ENCODE data around the gene NKPD1.

The NKPD1 gene

DNA sequence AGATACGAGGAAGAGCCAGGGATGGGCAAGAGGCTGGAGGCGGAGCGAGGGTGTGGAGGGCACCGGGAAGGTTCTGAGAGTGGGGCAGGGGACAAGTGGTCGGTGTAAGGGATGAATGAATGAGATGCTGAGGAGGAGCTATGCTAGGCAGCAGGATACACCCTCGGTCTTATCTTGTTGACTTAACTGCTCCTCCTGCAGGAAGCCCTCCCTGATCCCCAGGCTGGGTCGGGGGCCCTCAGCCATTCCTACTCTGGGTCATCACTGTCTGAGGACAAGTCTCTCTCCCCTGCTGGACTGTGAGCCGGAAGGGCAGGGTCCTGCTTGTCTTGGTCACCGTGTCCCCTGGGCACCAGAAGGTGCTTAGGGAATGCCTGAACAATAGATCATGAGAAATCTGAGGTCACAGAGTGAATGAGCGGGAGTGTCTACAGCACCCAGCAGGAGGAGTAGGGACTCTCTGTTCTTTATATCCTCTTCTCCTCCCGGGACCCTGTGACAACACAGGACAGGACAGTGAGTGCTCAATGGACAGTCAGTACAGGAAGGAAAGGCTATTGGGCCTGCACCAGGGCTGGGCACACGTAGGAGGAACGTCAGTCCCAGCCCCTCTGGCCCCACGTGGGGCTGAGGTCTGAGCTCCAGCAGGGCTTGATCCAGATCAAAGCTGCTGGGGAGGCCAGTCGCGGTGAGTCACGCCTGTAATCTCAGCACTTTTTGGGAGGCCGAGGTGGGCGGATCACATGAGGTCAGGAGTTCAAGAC lies 6.5 kb downstream of the NKPD1 start:
- no peak for DNase-seq (ENCODE audit: low spot score)

DNA sequence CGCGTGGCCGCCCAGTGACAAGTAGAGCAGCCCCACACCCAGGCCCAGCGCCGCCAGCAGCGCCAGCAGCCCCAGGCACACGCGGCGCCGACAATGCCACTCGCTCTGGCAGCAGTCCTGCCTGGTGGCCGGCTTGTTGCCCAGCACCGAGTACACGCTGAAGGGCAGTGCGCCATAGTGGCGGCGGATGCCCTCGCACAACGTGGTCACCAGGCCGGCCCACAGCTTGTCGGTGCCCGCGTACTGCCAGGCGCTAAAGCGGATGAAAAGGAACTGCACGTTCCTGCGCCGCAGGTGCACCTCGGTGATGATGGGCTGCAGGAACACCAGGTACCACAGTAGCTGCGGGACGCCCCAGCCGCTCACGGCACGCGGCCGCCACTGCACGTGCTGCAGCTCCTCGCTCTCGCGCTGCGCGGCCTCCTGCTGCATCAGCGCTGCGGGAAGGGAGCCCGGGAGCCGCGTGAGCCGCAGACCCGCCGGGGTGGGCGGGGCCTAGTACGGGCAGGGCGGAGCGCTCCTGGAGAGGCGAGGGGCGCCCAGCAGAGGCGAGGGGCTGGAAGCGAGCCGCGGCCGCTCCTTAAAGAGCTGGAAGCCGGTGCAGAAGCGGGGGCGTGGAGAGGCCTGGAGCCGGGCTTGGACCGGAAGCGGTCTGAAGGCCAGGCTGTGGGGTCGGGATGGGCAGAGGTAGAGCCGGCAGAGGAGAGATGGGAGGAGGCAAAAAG lies 7.3 kb downstream of the NKPD1 start:
- DNase-seq (ENCODE audit: low spot score) = peak; percentile 80

DNA sequence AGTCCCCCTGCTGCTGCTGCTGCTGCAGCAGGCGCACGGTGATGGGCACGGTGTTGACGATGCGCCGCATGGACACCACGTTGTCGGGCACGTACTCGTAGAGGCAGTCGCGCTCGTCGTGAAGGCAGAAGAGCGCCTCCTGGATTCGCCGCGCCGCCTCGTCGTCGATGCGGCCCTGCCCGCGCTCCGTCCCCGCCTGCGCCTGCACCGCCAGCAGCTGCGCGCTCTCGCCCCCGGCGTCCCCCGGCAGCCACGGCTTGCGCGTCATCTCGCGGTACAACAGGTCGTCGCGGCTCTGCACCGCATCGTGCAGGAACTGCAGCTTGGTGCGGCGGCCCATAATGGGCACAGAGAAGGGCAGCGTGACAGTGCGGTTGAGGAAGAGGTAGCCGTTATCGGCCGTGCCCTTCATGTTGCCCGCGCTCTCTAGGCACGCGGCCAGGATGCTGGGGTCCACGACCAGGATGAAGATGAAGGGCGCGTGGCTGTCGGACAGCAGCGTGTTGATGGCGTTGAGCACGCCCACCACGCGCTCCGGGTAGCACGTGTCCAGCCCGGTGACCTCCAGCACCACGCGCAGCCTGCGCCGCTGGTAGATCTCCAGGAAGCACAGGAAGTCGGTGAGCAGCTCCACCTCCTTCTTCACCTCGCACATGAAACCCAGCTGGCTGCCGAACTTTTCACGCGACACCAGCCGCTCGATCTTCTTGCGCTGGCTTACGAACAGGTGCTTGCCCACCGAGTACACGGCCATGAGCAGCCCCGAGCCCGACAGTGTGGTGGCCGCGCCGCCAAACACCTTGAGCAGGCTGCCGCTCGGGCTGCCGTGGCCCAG lies 8.1 kb downstream of the NKPD1 start:
- peak; percentile 70 for DNase-seq (ENCODE audit: low spot score)

DNA sequence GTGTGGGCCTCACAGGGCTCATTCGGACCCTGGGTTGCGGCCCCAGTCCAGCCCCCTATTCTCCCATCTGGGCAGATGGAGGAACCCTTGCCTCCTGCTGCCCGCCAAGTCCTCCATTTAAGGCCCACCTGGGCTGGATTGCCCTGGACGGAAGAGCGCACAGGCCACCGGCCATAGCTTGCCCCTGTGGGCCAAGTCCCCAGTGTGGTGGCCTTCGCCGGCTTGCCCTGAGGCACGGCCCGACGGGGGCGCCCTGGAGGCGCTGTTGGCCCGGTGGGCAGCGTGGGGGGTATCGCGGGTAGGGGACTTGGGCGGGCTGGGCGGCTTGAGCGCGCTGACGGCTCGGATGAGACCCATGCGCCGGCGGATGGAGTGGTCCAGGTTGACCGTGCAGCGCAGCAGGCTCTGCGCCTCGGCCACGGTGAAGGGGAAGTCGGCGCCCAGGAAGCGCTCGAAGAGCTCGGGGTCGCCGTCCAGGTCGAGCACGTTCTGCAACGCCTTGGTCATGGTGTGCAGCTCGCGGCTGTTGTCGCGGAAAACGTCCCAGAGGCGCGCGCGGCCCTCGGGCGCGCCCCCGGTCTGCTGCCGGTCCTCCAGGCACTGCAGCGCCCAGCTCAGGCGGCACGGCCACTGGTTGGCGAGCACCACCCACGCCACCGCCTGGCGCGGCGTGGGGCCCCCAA lies 8.8 kb downstream of the NKPD1 start:
- no peak for DNase-seq (ENCODE audit: low spot score)

DNA sequence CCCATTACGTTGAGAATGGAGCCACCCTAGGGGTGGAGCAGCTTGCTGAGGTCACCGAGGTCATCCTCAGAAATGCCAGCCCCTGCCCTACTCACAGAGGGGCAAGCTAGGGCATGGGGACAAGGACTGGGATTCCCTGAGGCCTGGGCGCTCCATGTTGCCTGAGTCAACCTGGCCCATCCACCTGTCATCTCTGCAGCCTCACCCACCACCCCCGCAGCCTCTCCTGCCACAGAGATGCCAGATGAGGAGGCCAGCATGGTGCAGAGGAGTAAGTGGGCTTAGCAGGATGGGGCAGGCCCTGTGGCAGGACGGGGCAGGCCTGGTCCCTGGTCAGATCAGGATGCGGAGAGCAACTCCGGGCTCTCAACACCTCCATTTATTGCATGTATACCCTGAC lies 9.5 kb downstream of the NKPD1 start:
- no peak for DNase-seq (ENCODE audit: low spot score)

DNA sequence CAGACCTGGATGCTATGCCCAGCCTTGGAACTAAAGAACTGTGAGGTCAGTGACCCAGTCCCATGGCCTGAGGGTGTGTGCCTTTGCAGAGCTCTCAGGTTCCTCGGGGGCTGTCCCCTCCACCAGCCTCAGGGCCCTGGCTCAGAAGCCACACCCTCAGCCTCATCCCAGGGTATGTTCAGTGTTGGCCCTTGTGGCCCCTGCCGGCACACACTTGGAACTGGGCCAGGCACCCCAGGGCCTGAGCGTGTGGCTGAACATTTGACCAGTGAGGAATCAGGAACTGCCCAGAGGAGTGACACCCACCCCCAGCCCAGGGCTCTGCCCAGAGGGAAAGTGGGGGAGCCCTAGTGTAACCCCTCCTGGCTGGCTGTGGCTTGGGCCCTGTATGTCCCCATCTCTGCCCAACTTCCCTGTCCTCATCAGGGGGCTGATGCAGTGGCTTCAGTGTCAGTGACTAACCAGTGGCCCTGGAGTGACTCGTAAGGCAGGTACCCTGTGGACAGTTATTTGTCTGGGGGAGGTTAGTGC lies 10.0 kb downstream of the NKPD1 start:
- DNase-seq (ENCODE audit: low spot score) = no peak

DNA sequence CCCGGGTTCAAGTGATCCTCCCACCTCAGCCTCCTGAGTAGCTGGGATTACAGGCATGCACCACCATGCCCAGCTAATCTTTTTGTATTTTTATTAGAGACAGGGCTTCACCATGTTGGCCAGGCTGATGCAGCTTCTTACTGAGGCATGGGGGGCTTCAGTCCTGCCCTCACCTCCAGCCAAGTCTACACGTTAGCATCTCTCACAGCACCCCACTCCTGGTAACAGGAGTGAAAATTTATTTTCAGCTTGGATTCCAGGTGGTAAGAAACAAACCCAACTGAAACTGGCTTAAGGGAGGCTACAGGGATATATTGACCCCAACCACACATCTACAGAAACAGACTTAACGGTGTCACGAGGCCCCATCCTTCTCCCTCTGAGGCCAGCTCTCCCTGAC lies 10.6 kb downstream of the NKPD1 start:
- DNase-seq (ENCODE audit: low spot score) = no peak

DNA sequence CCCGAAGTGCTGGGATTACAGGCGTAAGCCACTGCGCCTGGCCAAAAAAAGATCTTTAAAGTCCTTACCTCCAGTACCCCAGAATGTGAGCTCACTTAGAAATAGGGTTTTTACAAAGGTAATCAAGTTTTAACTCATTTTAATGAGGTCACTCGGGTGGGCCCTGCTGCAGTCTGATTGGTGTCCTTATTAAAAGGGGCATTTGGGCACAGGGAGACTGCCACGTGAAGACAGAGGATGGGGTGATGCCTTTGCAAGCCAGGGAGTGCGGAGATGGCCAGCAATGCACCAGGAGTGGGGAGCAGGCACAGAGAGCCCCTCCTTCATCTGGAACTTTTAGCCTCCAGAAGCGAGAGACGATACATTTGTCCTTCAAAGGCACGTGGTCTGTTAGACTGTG lies 11.7 kb downstream of the NKPD1 start:
- DNase-seq (ENCODE audit: low spot score) = no peak

DNA sequence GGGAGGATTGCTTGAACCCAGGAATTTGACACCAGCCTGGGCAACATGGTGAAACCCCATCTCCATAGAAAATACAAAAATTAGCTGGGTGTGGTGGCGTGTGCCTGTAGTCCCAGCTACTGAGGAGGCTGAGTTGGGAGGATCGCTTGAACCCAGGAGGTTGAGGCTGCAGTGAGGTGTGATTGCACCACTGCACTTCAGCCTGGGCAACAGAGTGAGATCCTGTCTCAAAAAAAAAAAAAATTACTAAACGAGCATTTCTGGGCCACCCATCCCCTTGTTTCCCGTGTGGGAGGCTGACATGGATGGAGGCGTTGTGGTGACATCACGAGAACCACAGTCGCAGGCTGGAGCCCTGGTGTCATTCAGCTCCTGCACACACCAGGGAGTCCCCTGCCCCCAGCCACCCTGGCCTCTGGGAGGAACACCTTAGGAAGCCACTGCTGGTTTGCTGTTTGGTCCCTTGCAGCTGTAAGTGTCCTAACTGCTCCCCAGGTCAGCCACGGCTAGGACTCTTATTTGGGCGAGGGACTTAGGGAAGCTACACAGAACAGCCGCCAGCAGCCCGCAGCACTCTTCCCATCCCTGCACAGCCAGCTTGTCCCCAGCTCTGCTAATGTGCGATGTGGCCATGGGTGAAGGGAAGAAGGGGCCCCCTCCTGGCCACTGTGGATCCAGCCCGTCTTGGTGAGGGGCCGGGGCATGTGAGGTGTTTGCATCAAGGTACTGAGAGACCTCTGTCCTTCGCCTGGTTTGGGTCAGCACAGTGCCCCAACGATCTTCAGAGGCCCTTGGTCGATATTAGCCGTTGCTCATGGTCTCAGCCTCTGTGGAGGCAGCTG lies 12.7 kb downstream of the NKPD1 start:
- no peak for DNase-seq (ENCODE audit: low spot score)

DNA sequence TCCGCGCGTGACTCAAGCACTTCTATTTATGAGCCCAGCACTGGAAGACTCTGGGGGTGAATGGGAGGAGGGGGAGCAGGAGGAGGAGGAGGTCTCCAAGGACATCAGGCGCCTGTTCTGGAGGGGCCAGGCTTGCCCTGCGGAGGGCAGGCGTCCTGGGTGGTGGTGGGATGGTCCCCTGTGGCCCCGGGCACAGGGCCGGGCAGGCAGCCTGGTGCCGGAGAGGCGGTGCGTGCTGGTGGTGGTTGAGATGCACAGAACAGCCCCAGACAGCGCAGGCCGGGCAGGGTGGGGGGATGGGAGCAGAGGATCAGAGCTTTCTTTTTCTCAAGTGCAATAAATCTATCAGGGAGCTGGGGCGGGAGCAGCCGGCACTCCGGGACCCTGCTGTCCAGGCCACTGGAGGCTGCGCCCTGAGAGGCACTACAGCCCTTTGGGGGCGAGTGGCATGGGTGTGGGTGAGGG lies 14.0 kb downstream of the NKPD1 start:
- DNase-seq (ENCODE audit: low spot score) = no peak

DNA sequence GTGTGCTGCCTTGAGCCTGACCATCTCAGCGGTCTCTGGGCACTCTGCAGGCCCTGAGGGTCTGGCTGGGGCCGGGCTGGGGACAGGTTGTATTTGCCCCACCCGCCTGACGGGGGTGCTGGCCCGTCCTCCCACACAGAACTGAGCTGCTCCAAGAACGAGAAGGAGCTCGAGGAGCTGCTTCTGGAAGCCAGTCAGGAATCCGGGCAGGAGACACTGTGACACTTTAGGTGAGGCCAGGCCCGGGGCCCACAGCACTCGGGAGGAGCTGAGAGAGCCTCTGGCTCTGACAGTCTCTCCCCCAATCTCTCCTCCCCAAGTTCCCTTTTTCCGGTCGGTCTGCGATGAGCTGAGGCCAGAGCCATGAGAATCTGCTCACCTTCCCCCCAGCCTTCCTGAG lies 14.5 kb downstream of the NKPD1 start:
- no peak for DNase-seq (ENCODE audit: low spot score)

DNA sequence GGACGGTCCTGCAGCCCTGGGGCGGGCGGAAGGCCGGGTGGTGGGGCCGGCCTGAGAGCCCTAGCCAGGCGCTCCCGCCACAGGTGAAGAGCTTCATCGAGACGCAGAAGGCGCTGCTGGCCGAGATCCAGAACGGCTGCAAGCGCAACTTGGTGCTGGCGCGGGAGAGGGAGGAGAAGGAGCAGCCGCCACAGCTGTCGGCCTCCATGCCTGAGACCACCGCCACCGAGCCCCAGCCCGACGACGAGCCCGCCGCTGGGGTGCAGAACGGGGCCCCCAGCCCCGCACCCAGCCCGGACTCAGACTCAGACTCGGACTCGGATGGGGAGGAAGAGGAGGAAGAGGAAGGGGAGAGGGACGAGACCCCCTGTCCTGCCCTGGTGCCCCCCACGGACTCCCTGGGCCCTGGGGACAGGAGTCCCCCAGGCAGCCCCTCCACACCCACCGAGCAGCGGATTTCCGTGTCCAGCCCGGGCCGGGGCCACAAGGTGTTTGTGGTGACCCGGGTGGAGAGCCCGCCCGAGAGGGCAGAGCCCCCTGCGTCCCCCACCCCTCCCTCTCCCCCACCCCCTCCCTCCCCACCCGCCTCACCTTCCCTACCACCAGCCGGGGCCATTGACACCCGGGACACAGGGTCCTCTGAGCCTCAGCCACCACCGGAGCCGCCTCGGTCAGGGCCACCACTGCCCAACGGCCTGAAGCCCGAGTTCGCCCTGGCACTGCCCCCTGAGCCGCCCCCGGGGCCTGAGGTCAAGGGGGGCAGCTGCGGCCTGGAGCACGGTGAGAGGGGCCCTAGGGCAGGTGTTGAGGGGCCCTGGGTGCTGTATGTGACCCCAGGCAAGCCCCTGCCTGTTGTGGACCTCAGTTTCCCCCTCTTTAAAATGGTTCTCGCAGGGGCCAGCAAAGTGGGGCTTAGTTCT lies 15.3 kb downstream of the NKPD1 start:
- no peak for DNase-seq (ENCODE audit: low spot score)

DNA sequence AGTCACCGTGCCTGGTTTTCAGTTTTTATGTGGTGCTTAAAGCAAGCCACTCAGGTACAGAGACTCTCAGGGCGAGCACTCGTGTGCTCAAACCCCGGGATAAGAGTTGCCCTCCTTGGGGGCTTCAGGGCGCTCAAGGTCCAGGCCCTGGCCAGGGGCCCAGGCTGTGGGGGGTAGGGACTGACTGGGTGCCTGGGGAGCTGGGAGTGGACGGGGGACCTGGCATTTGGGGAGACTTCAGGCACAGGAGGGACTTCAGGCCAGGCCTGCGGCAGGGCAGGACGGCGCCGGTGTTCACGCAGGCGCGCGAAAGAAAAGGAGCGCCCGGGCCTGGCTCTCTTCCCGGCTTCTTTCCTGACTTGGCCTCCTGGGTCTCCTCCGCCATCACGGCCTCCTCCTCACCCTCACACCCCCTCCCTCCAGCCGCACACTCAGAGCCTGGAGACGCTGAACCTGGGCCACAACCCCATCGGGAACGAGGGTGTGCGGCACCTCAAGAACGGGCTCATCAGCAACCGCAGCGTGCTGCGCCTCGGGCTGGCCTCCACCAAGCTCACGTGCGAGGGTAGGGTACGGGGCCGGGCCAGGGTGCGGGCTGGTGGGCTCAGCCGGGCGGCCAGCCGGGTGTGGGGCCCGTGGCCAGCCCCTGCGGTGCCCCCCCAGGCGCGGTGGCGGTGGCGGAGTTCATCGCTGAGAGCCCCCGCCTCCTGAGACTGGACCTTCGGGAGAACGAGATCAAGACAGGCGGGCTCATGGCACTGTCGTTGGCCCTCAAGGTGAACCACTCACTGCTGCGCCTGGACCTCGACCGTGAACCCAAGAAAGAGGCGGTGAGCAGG lies 16.1 kb downstream of the NKPD1 start:
- DNase-seq (ENCODE audit: low spot score) = no peak

DNA sequence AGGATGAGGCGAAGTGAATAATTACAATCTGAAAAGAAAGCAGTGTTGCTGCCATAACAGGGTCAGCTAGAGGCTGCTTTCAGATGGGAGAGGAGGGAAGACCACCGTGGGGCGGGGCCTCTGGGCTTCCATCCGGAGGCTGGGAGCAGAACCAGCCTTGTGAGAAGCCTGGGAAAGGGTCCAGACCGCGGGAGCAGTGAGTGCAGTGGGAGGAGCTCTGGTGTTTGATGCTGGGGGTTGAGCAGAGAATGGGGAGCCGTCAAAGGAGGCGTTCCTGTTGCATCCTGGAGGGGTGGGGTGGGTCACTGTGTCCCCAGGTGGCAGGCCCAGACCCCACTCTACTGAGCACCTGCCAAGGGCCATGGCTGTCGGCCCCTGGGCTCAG lies 18.1 kb downstream of the NKPD1 start:
- no peak for DNase-seq (ENCODE audit: low spot score)

DNA sequence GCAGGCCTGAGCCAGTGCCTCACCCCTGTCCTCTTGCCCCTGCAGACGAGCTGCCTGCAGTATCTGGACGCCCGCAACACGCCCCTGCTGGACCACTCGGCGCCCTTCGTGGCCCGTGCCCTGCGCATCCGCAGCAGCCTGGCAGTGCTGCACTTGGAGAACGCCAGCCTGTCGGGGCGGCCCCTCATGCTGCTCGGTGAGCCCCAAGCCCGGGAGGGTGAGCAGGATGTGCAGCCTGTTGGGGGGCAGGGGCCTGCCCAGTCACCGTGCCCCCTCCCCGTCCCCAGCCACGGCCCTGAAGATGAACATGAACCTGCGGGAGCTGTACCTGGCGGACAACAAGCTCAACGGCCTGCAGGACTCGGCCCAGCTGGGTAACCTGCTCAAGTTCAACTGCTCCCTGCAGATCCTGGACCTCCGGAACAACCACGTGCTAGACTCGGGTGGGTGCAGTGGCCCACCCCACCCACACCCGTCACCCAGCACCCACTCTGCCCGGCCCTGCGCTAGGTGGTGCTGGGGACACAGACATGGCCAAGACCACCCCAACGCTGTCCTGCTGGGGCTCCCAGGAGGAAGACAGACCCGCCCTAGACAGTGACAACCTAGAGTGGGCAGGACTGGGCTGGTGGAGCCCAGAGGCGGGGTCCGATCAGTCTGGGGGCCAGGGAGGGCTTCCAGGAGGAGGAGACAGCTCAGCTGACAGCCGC lies 18.6 kb downstream of the NKPD1 start:
- DNase-seq (ENCODE audit: low spot score) = no peak

DNA sequence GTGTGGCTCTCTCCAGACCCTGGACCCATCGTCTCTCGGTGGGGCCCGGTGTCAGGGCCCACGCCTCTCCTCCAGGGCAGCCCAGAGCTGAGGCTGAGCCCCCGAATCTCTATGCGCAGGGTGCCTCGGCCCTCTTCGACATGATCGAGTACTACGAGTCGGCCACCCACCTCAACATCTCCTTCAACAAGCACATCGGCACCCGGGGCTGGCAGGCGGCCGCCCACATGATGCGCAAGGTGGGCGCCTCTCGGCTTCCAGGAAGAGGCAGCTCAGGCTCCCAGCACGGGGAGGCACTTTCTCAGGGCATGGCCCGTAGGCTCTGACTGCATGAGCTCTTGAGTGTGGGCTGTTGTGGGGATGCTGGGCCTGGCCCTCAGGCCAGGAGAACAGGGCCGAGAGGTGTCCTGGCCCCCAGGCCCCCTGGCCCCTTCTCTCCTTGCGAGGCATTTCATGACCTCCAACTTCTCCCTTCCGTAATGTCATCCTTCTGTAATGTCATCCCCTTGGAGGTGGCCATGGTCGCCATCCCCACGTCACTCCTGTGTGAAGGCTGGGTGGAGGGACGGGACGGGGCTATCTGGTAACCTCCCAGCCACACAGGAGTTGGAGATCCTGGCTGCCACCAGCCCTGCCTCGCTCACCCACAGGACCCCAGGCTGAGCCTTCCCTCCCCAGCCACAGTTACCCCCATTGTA lies 19.4 kb downstream of the NKPD1 start:
- no peak for DNase-seq (ENCODE audit: low spot score)

DNA sequence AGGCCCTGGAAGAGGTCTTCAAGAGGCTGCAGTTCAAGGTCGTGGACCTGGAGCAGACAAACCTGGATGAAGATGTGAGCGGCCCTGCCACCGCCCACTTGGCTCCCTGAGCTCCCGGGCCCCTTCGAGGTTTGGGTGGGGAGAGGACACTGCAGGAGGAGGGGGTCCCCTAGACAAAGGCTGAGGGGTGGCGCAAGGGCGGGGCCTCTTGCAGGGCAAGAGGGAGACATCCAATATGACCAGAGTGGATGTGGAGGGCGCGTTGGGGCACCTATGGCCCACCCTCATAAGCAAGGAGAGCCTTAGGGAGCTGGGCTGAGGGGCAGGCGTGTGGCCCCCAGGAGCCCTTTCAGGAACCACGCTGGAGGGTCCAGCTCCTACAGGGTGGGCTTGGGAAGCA lies 20.2 kb downstream of the NKPD1 start:
- no peak for DNase-seq (ENCODE audit: low spot score)

DNA sequence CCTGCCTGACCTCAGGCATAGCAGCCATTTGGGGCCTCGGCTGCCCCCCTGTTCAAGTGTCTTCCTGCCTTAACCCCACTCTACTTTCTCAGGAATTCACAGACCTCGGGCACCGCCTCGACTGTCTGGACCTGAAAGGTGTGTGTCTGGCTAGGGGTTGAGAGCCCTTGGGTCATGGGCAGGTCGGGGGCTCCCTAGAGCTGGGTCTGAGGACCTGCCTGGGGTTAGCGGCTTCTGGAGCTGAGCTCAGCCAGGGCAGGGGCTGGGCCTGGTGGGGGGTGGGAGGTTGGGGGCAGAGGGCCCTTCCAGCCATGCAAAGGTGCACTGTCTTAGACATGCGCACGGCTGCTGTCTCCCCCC lies 20.7 kb downstream of the NKPD1 start:
- no peak for DNase-seq (ENCODE audit: low spot score)

All from ecto neural progenitor cell (in vitro differentiated cells).